Thoracic aorta (tissue), 2 donors: Measurements from ENCODE around the gene PKDCC. TPM values are rescaled to one million over a fixed set of nuclear protein-coding genes. Genes with fewer than 3 reads are reported as not detected.
A peak's percentile ranks its signal among the peaks of the same experiment; 100 is the strongest.

Source experiments
- ATAC-seq: fragments of 150-250 bp; one replicate; pipeline ENCODE4 v1.8.0; 2017; ENCODE audit warnings: low read depth; ENCODE audit not compliant: insufficient number of reproducible peaks, low FRiP score
- DNase-seq: peaks from one replicate; pipeline ENCODE4 v3.0.0-alpha.2; 2020; ENCODE audit warnings: low spot score
- H3K27ac ChIP-seq, 2 donors: fragments of 200-600 bp; sonication (generic); 1 replicate in 1 of 2; 2 replicates in 1 of 2; pipeline ENCODE4 v1.5.1; 2016; ENCODE audit warnings: mild to moderate bottlenecking in 2 of 2, moderate library complexity in 2 of 2
- H3K27me3 ChIP-seq: fragments of 200-600 bp; sonication (generic); replicated peaks from 2 replicates; pipeline ENCODE4 v1.6.0; 2016; ENCODE audit warnings: mild to moderate bottlenecking; ENCODE audit not compliant: insufficient read depth
- H3K36me3 ChIP-seq: fragments of 200-600 bp; sonication (generic); one replicate; pipeline ENCODE4 v1.5.1; 2016
- H3K4me1 ChIP-seq, 2 donors: fragments of 200-600 bp; sonication (generic); 1 replicate in 1 of 2; 2 replicates in 1 of 2; pipeline versions ENCODE4 v1.5.1 to v1.6.0; 2016; ENCODE audit warnings: low read depth in 2 of 2, mild to moderate bottlenecking in 1 of 2; ENCODE audit not compliant: control insufficient read depth in 1 of 2
- H3K4me3 ChIP-seq: fragments of 200-600 bp; sonication (generic); 2 replicates; pipeline ENCODE4 v1.5.1; 2016; ENCODE audit warnings: mild to moderate bottlenecking
- H3K9me3 ChIP-seq: fragments of 200-600 bp; sonication (generic); 2 replicates; pipeline ENCODE4 v1.5.1; 2016
- total RNA-seq, 2 donors: library from RNA; depleted of rRNA; stranded (reverse); fragments of >200 nt; gene quantifications; one replicate each; pipeline versions ENCODE4 v1.1.0 to v1.2.3, GENCODE V29; 2016
- TF ChIP-seq, protein P1 (sequence below): fragments of 200-600 bp; sonication (generic); IDR thresholded peaks from one replicate; pipeline ENCODE4 v1.5.1; 2019; ENCODE audit warnings: antibody characterized with exemption

The PKDCC gene
- total RNA-seq, 2 donors from 2014 or later, result 75.8 to 225 TPM

DNA sequence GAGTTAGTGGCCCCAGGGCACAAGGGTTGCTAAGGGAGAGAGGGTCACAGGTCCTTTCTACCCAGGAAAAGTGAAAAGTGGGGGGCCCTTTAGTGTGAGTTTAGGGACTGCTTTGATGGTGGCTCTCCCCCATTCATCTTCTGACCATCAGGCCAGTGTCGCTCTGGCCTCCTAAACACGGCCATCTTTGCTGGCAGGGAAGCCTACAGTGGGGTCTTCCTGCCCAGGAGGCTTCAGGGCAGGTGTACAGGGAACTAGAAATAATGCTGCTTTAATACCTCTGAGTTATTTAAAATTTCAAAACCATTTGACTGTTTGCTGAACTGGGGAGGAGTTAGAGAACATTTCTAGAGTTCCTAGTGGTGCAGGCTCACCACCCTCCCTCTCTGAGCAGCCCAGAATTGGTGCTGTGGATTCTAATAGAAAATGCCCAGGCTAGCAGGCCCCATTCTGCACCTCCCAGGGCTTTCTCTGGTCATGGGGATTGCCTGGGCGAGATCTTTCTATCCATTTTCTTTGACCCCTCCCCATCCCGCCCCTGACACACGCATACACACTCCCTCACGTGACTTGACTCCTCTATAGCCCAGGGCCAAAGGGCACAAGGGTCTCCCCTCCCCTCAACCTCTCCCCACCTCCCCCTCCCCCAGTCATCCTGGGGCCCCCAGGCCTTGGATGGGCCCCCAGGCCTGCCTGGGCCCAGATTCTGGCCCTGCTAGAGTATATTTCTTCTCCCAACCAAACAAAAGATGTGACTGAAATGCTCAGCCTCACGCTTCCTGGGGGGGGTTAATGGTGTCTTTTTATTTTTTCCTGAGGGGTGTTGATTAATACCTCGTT is 3.1 kb downstream of the PKDCC start:
- H3K4me1 ChIP-seq, result peaks cover 23 to 62% of the 10 kb centered on the region in 2 donors
- peak overlapping the region; percentile 91 for H3K4me3 ChIP-seq

DNA sequence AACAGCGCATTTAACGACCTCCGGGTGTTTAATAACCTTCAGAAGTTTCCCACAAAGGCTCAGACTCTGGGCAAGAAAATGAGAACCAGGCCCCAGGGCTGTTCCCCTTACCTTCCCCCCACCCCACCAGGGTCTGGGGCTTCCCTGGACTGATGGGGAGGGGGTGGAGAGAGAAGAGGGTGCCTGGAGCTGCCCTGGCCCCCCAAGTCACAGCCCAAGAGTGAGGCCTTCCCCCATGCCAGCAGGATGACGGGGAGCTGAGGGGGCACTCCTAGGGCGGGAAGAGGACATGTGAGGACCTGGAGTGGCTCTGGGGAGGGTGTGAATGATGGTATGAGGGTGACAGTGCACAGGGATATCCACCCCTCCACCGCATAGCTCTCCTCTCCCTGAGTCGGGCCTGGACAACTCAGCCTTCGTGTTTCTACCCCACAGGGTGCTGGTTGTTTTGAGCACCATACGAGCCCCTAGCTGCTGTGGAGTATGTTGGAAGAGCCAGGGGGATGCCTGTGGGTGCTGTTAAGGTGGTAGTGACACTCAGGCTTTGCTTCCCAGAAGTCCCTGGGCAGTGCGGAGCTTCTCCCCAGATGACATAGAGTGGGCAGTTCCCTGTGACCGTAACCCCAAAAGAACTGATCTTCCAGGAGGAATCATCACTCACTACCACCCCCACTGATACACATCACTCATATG is 3.9 kb downstream of the PKDCC start:
- TF ChIP-seq, protein P1, sequence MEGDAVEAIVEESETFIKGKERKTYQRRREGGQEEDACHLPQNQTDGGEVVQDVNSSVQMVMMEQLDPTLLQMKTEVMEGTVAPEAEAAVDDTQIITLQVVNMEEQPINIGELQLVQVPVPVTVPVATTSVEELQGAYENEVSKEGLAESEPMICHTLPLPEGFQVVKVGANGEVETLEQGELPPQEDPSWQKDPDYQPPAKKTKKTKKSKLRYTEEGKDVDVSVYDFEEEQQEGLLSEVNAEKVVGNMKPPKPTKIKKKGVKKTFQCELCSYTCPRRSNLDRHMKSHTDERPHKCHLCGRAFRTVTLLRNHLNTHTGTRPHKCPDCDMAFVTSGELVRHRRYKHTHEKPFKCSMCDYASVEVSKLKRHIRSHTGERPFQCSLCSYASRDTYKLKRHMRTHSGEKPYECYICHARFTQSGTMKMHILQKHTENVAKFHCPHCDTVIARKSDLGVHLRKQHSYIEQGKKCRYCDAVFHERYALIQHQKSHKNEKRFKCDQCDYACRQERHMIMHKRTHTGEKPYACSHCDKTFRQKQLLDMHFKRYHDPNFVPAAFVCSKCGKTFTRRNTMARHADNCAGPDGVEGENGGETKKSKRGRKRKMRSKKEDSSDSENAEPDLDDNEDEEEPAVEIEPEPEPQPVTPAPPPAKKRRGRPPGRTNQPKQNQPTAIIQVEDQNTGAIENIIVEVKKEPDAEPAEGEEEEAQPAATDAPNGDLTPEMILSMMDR, result no peak
- Histone ChIP-seq H3K27ac (peak overlapping the region; percentile 96 to 98), H3K9me3 (no peaks in the 10 kb centered on the region), H3K27me3 (no peaks in the 10 kb centered on the region), H3K4me3 (peak overlapping the region; percentile 91), H3K4me1 (peaks cover 22 to 65% of the 10 kb centered on the region in 2 donors), H3K36me3 (peaks cover 16% of the 10 kb centered on the region)
- no peak for DNase-seq
- no peak for ATAC-seq

More for the DNA sequence above, 3.1 kb downstream of the PKDCC start:
- TF ChIP-seq, protein P1, result no peak
- Histone ChIP-seq H3K27ac (peak overlapping the region; percentile 96 to 98), H3K27me3 (no peaks in the 10 kb centered on the region), H3K36me3 (peaks cover 11% of the 10 kb centered on the region), H3K9me3 (no peaks in the 10 kb centered on the region)
- no peak for DNase-seq
- no peak for ATAC-seq

DNA sequence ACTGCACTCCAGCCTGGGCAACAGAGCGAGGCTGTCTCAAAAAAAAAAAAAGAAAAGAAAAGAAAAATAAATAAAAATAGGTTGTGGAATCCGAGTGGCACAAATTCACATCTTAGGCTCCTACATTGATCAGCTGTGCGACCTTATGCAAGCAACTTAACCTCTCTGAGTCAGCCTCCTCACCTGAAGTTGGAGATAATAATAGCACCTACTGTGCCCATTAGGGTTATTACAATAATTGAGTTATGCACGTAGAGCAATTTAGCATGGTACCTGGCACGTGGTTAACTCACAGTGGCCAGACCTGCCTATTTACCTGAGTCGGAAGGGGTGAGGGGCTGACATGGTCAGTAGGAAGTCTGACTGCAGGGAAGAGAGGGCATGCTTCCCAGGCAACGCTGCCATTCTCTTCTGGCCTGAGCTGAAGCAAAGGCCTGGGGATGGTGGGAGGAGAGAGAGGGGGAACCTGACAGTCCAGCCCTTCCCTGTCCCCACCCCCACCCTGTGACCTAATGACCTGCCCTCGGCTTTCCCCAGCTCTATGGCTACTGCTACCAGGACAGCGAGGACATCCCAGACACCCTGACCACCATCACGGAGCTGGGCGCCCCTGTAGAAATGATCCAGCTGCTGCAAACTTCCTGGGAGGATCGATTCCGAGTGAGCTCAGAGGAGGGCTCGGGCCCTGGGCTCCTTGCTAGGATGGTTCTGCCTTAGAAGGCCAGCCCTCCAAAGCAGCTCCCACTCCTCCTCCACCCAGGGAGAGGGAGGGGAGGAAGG is 5.1 kb downstream of the PKDCC start:
- Histone ChIP-seq H3K4me3 (peak overlapping the region; percentile 91), H3K36me3 (peaks cover 28% of the 10 kb centered on the region), H3K9me3 (no peaks in the 10 kb centered on the region), H3K27ac (peak overlapping the region; percentile 96 to 98), H3K4me1 (peaks cover 22 to 70% of the 10 kb centered on the region in 2 donors), H3K27me3 (no peaks in the 10 kb centered on the region)
- DNase-seq (no peak), ATAC-seq (no peak)
- TF ChIP-seq, protein P1, result no peak

DNA sequence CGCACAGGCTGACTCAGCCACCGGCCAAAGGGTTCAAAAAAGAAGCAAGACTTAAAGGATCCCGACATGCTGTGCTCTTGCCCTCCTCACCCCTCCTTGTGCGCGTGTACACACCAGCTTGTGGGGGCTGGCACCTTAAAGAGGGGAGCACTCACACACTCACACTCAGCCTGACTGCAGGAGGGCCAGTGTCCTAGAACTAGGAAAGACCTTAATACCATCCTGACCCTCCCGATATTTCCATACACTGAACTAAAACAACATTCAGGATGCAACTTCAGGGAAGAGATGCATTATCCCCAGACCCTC is 5.6 kb downstream of the PKDCC start:
- peaks cover 32% of the 10 kb centered on the region for H3K36me3 ChIP-seq
- no peaks in the 10 kb centered on the region for H3K27me3 ChIP-seq
- H3K4me3 ChIP-seq, result peak overlapping the region; percentile 91
- TF ChIP-seq, protein P1, result no peak
- no peak for DNase-seq
- peaks cover 22 to 70% of the 10 kb centered on the region in 2 donors for H3K4me1 ChIP-seq
- ATAC-seq, result no peak
- no peaks in the 10 kb centered on the region for H3K9me3 ChIP-seq
- peak overlapping the region; percentile 96 to 98 for H3K27ac ChIP-seq
